AG04449 (cell line): ENCODE data around the gene CD44.

Experiments
- CTCF ChIA-PET: fragments of 350-600 bp; formaldehyde crosslinking; extraction: SDS; loops from one replicate; lab custom pipeline; 2021; ENCODE audit warnings: antibody characterized with exemption; lab: Yijun Ruan, JAX
- POLR2A ChIA-PET: fragments of 400-600, 350-600 bp; formaldehyde crosslinking; extraction: SDS; loops from one replicate; lab custom pipeline; 2020; ENCODE audit warnings: antibody characterized with exemption, inconsistent platforms; lab: Yijun Ruan, JAX
- DNase-seq: peaks from one replicate; pipeline ENCODE4 v3.0.0-alpha.2; 2010; ENCODE audit warnings: low read depth, low spot score
- H3K4me3 ChIP-seq: 2 replicates; pipeline ENCODE4 v1.5.1; 2011; ENCODE audit warnings: low read depth, mild to moderate bottlenecking, control low read depth, low read length
- CTCF ChIP-seq: IDR thresholded peaks from one replicate; pipeline ENCODE4 v1.5.1; 2011; ENCODE audit warnings: mild to moderate bottlenecking, moderate library complexity, low read length, control low read depth, inconsistent platforms; ENCODE audit not compliant: insufficient read depth; ENCODE audit errors: missing control alignments

Gene CD44

GRCh38 chr11:35150454-35150853 is 11.5 kb downstream of the CD44 start:
- DNase-seq, result no peak
- no peak for TF ChIP-seq CTCF
- H3K4me3 ChIP-seq, result no peak overlapping the region
- CTCF ChIA-PET, result interaction anchor here (1.3 to 2.3 kb wide), 4 partner anchors 11 to 242 kb away, joined by 3 to 7 read pairs (median 4); no protein-coding TSS in a partner anchor
- POLR2A ChIA-PET, result interaction anchor here (1.4 kb wide), 1 partner anchor 11 kb away, joined by 3 read pairs; no protein-coding TSS in a partner anchor

GRCh38 chr11:35151241-35151640 is 12.3 kb downstream of the CD44 start:
- POLR2A ChIA-PET, result interaction anchor here (1.4 kb wide), 1 partner anchor 11 kb away, joined by 3 read pairs; no protein-coding TSS in a partner anchor
- CTCF ChIA-PET, result interaction anchor here (1.4 kb wide), 1 partner anchor 16 kb away, joined by 4 read pairs; no protein-coding TSS in a partner anchor
- H3K4me3 ChIP-seq, result no peak overlapping the region
- TF ChIP-seq CTCF, result no peak
- no peak for DNase-seq

- CTCF ChIA-PET, result interaction anchor here (0.5 to 1.1 kb wide), 3 partner anchors 13 to 152 kb away, joined by 3 to 6 read pairs (median 3); no protein-coding TSS in a partner anchor
- no peak overlapping the region for H3K4me3 ChIP-seq
- DNase-seq, result no peak
- no peak for TF ChIP-seq CTCF
- POLR2A ChIA-PET, result no interaction called here
Measured at GRCh38 chr11:35151683-35152280, 12.8 kb downstream of the CD44 start.

GRCh38 chr11:35152575-35152974 is 13.6 kb downstream of the CD44 start:
- TF ChIP-seq CTCF, result no peak
- ChIA-PET POLR2A (no interaction called here), CTCF (interaction anchor here (0.5 to 1.1 kb wide), 3 partner anchors 12 to 153 kb away, joined by 3 to 6 read pairs (median 3); no protein-coding TSS in a partner anchor)
- no peak for DNase-seq
- H3K4me3 ChIP-seq, result no peak overlapping the region

- CTCF ChIA-PET, result interaction anchor here (3.6 kb wide), 1 partner anchor 15 kb away, joined by 11 read pairs; no protein-coding TSS in a partner anchor
- POLR2A ChIA-PET, result no interaction called here
- H3K4me3 ChIP-seq, result no peak overlapping the region
- TF ChIP-seq CTCF, result no peak
- no peak for DNase-seq
Measured at GRCh38 chr11:35153280-35153679, 14.3 kb downstream of the CD44 start.

- no peak for TF ChIP-seq CTCF
- CTCF ChIA-PET, result interaction anchor here (0.8 to 3.6 kb wide), 6 partner anchors 8 to 230 kb away, joined by 3 to 11 read pairs (median 6); no protein-coding TSS in a partner anchor
- no peak overlapping the region for H3K4me3 ChIP-seq
- DNase-seq, result no peak
- POLR2A ChIA-PET, result interaction anchor here (0.7 kb wide), 1 partner anchor 198 kb away, joined by 3 read pairs; no protein-coding TSS in a partner anchor
Measured at GRCh38 chr11:35154952-35155351, 16.0 kb downstream of the CD44 start.
